PC-3 (cell line): ENCODE data around the gene ZDHHC18.

Experiments used
- CTCF ChIP-seq: fragments of 300-600 bp; sonication (generic); conservative IDR thresholded peaks from 2 replicates; pipeline ENCODE4 v1.5.1; 2017; ENCODE audit warnings: antibody characterized with exemption, low read depth, mild to moderate bottlenecking, low read length
- EZH2 ChIP-seq: fragments of 300-600 bp; sonication (generic); IDR thresholded peaks from one replicate; pipeline ENCODE4 v1.6.1; 2017; ENCODE audit warnings: antibody characterized with exemption, mild to moderate bottlenecking, low read length; ENCODE audit not compliant: unreplicated experiment
- EZH2phosphoT487 ChIP-seq: fragments of 300-600 bp; sonication (generic); IDR thresholded peaks from 2 replicates; pipeline ENCODE4 v1.6.1; 2018; ENCODE audit warnings: mild to moderate bottlenecking, antibody characterized with exemption, low read length, borderline replicate concordance

- TF ChIP-seq CTCF (no peak), EZH2 (no peak), EZH2phosphoT487 (no peak)
Measured at GRCh38 chr1:26824731-26825130, 1.8 kb upstream of the ZDHHC18 start.
